Peyer's patch (tissue), 4 donors: Measurements from ENCODE around the gene GRID2IP.

ENCODE experiments used
- POLR2A ChIP-seq, 2 donors: fragments of 450-650 bp; IDR thresholded peaks; one replicate each; pipeline ENCODE4 v1.5.1; 2017; ENCODE audit warnings: antibody characterized with exemption in 2 of 2, mild to moderate bottlenecking in 2 of 2, moderate library complexity in 2 of 2
- TF ChIP-seq, protein P1 (sequence below), 6 experiments: fragments of 450-650 bp in 4 of 6; fragments of 200-600 bp in 2 of 6; sonication (generic) in 1 of 6; IDR thresholded peaks; one replicate each; pipeline ENCODE4 v1.5.1; 2017 to 2019; ENCODE audit warnings: antibody characterized with exemption in 6 of 6, mild to moderate bottlenecking in 3 of 6, moderate library complexity in 1 of 6

DNA sequence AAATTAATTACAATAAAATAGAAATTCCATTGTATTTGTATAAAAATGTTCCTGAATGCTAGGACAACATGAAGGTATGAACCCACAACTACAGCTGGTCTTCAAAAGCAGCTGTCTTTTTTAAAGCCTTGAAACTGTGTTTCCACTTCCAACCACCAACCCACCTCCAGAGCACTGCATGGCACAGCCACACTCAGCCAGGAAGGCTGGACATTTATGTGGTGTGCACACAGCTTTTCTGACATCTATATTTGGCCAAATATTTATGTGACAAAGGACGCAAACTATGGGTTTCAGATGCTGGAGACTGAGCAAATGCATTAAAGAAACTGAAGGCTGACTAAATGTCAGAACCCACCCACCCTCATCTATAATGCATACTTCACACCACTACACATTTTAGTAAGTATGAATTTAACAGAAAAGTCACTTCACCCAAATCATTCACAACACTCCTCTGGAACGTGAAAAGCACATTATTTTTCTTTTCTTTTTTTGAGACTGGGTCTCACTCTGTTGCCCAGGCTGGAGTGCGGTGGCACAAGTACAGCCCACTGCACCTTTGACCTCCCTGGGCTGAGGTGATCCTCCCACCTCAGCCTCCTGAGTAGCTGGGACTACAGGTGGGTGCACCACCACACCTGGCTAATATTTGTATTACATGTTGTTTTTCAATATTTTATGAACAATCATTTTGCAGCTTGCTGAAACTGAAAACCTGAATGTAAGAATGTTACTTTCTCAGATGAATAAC lies 75.7 kb downstream of the GRID2IP start:
- TF ChIP-seq, protein P1, sequence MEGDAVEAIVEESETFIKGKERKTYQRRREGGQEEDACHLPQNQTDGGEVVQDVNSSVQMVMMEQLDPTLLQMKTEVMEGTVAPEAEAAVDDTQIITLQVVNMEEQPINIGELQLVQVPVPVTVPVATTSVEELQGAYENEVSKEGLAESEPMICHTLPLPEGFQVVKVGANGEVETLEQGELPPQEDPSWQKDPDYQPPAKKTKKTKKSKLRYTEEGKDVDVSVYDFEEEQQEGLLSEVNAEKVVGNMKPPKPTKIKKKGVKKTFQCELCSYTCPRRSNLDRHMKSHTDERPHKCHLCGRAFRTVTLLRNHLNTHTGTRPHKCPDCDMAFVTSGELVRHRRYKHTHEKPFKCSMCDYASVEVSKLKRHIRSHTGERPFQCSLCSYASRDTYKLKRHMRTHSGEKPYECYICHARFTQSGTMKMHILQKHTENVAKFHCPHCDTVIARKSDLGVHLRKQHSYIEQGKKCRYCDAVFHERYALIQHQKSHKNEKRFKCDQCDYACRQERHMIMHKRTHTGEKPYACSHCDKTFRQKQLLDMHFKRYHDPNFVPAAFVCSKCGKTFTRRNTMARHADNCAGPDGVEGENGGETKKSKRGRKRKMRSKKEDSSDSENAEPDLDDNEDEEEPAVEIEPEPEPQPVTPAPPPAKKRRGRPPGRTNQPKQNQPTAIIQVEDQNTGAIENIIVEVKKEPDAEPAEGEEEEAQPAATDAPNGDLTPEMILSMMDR (IDR thresholded peaks at IDR 0.05) = no peak
- TF ChIP-seq POLR2A (IDR thresholded peaks at IDR 0.05) = no peak
